ENCODE measurements around the gene DDX47.

Gene DDX47

DNA sequence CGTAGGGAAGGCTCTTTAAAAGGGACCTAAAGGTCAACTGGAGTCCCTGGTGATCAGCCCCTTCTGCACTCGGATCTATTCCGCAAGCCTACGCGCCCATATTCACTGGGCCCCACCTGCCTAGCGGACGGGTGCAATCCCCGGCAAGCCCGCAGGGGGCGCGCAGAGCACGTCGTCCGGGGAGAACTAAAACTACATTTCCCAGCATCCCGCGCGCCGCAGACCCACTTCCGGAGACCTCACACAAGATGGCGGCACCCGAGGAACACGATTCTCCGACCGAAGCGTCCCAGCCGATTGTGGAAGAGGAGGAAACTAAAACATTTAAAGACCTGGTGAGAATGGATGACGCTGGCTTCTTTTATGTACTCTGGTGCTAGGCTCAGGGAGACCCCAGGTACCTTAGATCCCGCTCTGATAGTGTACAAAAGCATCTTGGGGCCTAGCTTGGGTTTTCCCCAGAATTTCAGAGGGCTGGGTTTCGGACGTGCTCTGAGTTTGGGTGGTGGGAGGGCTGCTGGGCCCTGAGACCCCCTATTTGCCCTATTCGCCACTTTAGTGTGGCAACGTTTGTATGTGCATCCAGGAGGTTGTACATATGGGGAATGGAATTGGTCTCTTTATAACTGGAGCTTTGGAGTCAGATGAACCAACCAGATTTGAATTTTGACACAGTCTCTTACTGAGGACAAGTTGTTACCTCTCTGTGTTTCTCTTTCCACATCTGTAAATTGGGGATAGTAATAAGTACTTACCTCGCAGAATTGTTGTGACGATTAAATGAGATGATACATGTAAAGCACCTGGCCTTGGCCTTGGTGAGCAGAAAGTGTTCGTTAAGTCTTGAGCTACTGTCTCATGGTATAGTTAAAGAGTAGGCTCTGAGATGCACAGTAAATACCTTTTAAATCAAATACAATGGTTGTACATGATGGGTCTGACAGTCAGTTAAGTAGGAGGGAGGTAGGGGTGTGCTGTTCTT is at the start of gene DDX47:
Gene DDX47 (plus strand): TSS at position 227 of the 982 bp plus-strand sequence. CDS start 22 bp downstream, at position 249.
- peak; percentile 97 to 98 for DNase-seq

DNA sequence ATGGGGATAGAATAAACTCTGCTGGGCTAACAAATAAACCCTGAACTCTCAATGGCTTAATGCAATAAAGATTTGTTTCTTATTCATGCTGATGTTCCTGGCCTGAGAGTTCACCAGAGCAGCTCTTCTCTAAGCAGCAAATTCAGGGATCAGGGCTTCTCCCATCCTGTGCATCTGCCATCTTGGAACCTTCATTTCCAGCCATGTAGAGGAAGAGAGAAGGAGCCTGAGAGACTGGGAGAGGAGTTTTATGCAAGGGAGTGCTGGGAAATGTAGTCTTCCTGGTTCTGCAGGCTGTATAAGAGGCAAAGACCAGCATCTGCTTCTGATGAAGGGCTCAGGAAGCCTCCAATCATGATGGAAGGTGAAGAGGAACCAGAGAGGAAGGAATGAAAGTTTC is 48.3 kb upstream of the DDX47 start:
- no peak for DNase-seq

DNA sequence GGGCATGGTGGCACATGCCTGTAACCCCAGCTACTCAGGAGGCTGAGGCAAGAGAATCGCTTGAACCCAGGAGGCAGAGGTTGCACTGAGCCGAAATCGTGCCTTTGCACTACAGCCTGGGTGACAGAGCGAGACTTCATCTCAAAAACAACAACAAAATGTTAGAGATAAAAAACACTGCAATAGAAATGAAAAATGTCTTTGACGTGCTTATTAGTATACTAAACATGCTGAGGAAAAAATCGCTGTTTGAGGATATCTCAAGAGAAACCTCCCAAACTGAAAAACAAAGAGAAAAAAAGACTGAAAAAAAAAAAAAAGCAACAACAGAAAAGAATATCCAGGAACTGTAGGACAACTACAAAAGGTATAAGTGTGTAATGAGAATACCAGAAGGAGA is 42.9 kb upstream of the DDX47 start:
- no peak for DNase-seq

GRCh38 chr12:12774791-12775190 is 38.4 kb upstream of the DDX47 start:
- DNase-seq = no peak

GRCh38 chr12:12776261-12776660 is 36.9 kb upstream of the DDX47 start:
- no peak for DNase-seq

GRCh38 chr12:12777092-12777491 is 36.1 kb upstream of the DDX47 start:
- no peak for DNase-seq

GRCh38 chr12:12779007-12779406 is 34.1 kb upstream of the DDX47 start:
- no peak for DNase-seq

- no peak for DNase-seq
Measured at GRCh38 chr12:12779529-12779928, 33.6 kb upstream of the DDX47 start.

GRCh38 chr12:12784116-12784515 is 29.0 kb upstream of the DDX47 start:
- DNase-seq = no peak

GRCh38 chr12:12784911-12785814 is 28.0 kb upstream of the DDX47 start, which contains the start of gene APOLD1:
Gene APOLD1 (plus strand): TSS chr12:12785659. CDS start chr12:12785692, 33 bp downstream.
- DNase-seq = no peak

- no peak for DNase-seq
Measured at GRCh38 chr12:12786351-12786705, 26.8 kb upstream of the DDX47 start.

DNA sequence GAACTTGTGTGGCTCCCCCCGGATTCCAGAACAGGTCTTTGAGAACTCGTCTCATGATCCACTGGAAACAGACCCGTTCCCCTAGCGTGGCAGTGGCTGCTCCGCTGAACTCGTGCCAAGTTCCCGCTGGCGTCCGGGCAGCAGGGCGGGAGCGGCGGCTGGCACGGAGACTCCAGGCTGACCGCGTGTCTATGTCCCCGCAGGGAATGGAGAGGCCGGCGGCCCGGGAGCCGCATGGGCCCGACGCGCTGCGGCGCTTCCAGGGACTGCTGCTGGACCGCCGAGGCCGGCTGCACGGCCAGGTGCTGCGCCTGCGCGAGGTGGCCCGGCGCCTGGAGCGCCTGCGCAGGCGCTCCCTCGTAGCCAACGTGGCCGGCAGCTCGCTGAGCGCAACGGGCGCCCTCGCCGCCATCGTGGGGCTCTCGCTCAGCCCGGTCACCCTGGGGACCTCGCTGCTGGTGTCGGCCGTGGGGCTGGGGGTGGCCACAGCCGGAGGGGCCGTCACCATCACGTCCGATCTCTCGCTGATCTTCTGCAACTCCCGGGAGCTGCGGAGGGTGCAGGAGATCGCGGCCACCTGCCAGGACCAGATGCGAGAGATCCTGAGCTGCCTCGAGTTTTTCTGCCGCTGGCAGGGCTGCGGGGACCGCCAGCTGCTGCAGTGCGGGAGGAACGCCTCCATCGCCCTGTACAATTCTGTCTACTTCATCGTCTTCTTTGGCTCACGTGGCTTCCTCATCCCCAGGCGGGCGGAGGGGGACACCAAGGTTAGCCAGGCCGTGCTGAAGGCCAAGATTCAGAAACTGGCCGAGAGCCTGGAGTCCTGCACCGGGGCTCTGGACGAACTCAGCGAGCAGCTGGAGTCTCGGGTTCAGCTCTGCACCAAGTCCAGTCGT is 26.2 kb upstream of the DDX47 start:
- DNase-seq = peak; percentile 57 to 63

DNA sequence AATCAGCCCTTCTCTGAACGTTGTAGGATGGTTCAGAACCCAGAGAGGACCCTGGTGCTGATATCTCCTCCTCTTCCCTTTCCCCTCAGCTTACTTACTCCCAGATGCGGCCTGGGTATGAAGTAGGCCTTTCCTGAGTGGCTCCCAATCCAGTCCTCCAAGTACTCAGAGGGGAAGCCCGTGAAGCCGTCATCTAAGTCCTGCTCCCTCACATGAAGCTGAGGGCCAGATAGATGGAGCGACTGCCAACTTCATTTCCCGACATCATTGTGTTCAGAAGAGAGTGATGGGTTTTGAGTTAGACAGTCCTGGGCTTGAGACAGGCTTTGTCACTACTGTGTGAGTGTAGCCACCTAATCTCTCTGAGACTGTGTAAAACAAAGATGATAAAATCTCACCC is 25.0 kb upstream of the DDX47 start:
- no peak for DNase-seq

DNA sequence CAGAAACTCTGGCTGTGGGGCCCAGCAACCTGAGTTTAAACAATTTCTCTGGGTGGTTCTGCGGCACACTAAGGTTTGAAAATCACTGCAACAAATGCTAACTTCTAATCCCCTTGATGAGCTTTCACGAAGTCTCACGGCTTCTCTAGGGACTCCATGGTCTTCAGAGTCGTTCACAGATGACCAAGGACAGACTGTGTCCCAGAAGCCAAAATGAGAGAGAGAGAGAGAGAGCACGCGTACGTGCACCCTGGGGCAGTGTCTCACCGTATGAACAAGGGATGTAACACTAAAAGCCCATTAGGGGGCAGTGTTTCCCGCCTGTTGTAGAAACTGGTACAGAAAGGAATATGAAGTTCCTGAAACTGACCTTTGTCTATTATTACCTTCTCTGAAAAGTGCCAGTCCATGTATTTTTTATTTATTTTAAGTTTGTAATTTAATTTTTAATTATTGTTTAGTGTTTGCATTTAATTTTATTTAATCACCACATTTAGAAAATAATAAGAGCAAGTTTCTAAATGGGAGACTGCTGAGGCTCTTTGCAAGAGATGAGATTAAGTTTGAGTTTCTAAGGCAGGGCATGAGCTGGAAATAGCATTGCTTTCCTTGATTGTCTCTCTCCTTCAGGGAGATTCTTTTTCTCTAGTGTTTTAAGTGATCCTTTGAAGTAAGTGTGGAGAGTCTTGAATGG is 24.3 kb upstream of the DDX47 start:
- DNase-seq = peak; percentile 39 to 43

DNA sequence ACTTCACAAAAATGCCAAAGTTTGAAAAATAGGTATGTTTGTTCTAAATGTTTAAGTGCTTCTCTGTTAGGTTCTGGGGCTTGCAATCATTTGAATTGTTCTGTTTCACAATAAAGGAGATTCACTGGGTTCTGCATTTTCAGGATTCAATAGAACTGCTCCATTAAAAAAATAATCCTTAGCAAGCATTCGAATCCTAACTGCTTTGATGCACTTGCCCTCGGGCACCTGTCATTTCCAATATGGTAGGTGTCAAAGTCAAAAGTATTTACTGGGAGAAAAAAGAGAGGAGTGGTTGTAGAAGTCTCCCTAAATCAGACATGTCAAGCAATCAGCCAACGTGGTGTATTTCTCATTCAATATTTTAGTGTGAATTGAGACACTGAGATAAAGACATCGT is 22.2 kb upstream of the DDX47 start:
- no peak for DNase-seq

GRCh38 chr12:12791756-12792369 is 21.3 kb upstream of the DDX47 start:
- no peak for DNase-seq

DNA sequence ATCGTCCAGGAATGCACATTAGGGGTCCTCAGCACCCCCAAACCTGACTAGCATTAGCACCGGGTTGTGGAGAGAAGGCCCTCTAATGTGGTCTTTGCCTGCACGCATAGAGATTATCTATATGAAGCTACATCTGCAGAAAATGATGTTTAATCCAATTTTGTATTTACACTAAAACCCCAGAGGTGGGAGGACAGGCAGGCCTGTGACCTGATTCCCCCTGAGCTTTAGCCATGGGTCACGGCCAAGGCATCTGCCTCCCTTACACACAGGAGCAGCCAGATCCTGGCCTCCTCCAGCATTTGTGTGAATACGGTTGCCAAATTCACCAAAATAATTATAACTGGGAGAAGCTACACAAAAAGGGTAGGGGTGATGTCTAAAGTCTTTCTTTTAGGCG is 20.7 kb upstream of the DDX47 start:
- DNase-seq = no peak

- DNase-seq = no peak
Measured at GRCh38 chr12:12794686-12795085, 18.5 kb upstream of the DDX47 start.

DNA sequence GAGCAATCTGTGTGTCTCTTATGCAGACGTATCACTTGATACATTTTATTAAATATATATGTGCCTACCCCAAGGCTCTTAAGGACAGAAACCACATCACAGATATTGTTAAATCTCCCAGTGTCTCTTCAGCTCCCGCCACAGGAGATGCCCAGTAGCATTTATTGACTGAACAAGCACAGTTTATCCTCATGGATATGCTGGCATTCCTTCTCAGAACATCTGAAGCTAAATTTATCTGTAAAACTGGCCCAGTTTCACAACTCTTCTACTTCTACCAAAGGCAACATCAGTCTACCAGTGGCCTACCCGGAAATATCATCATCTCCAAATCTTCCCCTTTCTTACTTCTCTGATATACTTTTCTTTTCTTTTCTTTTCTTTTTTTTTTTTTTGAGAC is 17.0 kb upstream of the DDX47 start:
- DNase-seq = no peak

GRCh38 chr12:12796928-12797793 is 16.0 kb upstream of the DDX47 start:
- no peak for DNase-seq

Data from activated CD4-positive, alpha-beta T cell treated with anti-CD3 and anti-CD28 coated beads, Interleukin-2, amount 50 U/mL, for 4 hours (primary cell).